Testis (tissue), 3 donors: ENCODE measurements around the gene SIPA1L3. TPM values are rescaled to one million over a fixed set of nuclear protein-coding genes. Genes with fewer than 3 reads are reported as not detected.
"Not testable (repeated sequence)": the region's sequence is repeated elsewhere in the genome, so short reads cannot be mapped to it uniquely, and the experiment has no call there.

Experiments used
- DNase-seq: peaks from one replicate; pipeline ENCODE4 v3.0.0-alpha.2; 2019
- H3K27ac ChIP-seq, 2 donors: fragments of 200-600 bp; sonication (generic); one replicate each; pipeline ENCODE4 v1.5.1; 2019
- H3K27me3 ChIP-seq: fragments of 200-600 bp; sonication (generic); one replicate; pipeline ENCODE4 v1.5.1; 2019
- H3K36me3 ChIP-seq: fragments of 200-600 bp; sonication (generic); one replicate; pipeline ENCODE4 v1.5.1; 2017; ENCODE audit warnings: low read depth; ENCODE audit errors: missing control alignments
- H3K4me1 ChIP-seq: fragments of 200-600 bp; sonication (generic); one replicate; pipeline ENCODE4 v1.5.1; 2019
- H3K4me3 ChIP-seq, 2 donors: fragments of 200-600 bp; sonication (generic); one replicate each; pipeline ENCODE4 v1.5.1; 2017 to 2019
- H3K9me3 ChIP-seq: fragments of 200-600 bp; sonication (generic); one replicate; pipeline ENCODE4 v1.5.1; 2017
- POLR2A ChIP-seq: fragments of 450-650 bp; IDR thresholded peaks from one replicate; pipeline ENCODE4 v1.6.1; 2017; ENCODE audit warnings: antibody characterized with exemption, mild to moderate bottlenecking, moderate library complexity
- WGBS, 2 donors: methylation state at CpG; one replicate each; pipeline ENCODE4 v1.1.5; 2018; 5-methylcytosine and 5-hydroxymethylcytosine counted together
- intact Hi-C: fragments of 100-400 bp; cut with DNase I; formaldehyde crosslinking; loops from one replicate; pipeline ENCODE4 v1.15.1; 2023; ENCODE audit warnings: low total_unique reads
- polyA plus RNA-seq: library from polyadenylated mRNA; stranded (reverse); fragments of 350-450 nt; fragmentation: Illumina TruSeq; extraction: RNeasy Lipid Tissue Mini Kit (QIAGEN cat#74804); gene quantifications from one replicate; pipeline ENCODE4 v1.2.3, GENCODE V29; 2014; ENCODE audit warnings: low read depth, low replicate concordance; ENCODE audit not compliant: insufficient read depth
- total RNA-seq, 2 donors: library from RNA; depleted of rRNA; stranded (reverse); fragments of >200 nt; gene quantifications; one replicate each; pipeline ENCODE4 v1.2.3, GENCODE V29; 2016
- TF ChIP-seq, protein P1 (sequence below), 3 experiments: fragments of 450-650 bp in 2 of 3; fragments of 200-600 bp in 1 of 3; sonication (generic) in 1 of 3; IDR thresholded peaks; one replicate each; pipeline ENCODE4 v1.5.1; 2016 to 2019; ENCODE audit warnings: antibody characterized with exemption in 3 of 3, mild to moderate bottlenecking in 2 of 3, moderate library complexity in 1 of 3

SIPA1L3 gene
- total and polyA plus RNA-seq, 3 donors from 2014 or later: 21.1 to 47.6 (median 43.7) TPM

DNA sequence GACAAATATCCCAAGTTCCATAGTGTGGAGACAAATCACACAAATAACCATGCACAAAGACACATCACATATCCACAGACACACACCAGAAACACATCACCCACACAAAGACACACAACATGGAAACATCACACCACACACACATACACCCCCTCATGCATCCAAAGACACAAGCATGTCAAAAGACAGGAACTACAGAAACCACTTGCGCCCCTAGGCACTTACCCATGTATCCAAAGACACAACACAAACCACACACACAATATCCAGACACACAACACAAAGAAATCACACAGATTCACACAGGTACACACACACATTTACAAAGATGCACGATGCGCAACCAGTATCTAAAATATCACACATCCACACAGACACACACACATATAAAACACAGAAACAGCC, 316.1 kb downstream of the SIPA1L3 start:
- H3K27ac ChIP-seq: no peak overlapping the region
- peaks cover 4% of the 10 kb centered on the region for H3K4me1 ChIP-seq
- intact Hi-C loops: no loop called here
- 72 to 86% methylated on average over 3 of the region's 3 CpGs for WGBS, 2 donors
- H3K27me3 ChIP-seq: no peaks in the 10 kb centered on the region
- no peak overlapping the region for H3K4me3 ChIP-seq
- H3K36me3 ChIP-seq: no peaks in the 10 kb centered on the region
- TF ChIP-seq, protein P1, sequence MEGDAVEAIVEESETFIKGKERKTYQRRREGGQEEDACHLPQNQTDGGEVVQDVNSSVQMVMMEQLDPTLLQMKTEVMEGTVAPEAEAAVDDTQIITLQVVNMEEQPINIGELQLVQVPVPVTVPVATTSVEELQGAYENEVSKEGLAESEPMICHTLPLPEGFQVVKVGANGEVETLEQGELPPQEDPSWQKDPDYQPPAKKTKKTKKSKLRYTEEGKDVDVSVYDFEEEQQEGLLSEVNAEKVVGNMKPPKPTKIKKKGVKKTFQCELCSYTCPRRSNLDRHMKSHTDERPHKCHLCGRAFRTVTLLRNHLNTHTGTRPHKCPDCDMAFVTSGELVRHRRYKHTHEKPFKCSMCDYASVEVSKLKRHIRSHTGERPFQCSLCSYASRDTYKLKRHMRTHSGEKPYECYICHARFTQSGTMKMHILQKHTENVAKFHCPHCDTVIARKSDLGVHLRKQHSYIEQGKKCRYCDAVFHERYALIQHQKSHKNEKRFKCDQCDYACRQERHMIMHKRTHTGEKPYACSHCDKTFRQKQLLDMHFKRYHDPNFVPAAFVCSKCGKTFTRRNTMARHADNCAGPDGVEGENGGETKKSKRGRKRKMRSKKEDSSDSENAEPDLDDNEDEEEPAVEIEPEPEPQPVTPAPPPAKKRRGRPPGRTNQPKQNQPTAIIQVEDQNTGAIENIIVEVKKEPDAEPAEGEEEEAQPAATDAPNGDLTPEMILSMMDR (IDR thresholded peaks at IDR 0.05): no peak
- TF ChIP-seq POLR2A: no peak
- H3K9me3 ChIP-seq: no peaks in the 10 kb centered on the region
- DNase-seq: no peak

DNA sequence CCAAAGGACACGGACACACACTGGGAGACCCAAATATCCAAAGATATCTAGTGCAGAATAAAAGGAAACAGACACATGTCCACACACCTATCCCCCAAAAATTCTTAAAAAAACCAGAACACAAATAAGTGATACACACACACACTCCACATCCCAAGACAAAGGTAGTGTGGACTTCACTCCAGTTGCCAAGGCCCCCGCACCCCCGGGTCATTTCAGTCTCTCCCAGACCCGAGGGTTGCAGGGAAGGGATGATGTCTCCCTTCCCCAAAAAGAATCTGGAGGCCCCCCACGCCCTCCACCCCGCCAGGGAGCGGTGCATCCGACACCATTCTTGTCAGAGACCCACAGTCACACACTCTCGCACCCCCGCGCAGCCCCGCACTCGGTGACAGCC, 316.6 kb downstream of the SIPA1L3 start:
- peak overlapping the region; percentile 47 to 61 for H3K4me3 ChIP-seq
- TF ChIP-seq, protein P1 (IDR thresholded peaks at IDR 0.05): no peak
- TF ChIP-seq POLR2A: no peak
- H3K4me1 ChIP-seq: peaks cover 9% of the 10 kb centered on the region
- no peak for DNase-seq
- H3K27ac ChIP-seq: no peak overlapping the region
- peaks cover 4% of the 10 kb centered on the region for H3K27me3 ChIP-seq
- H3K36me3 ChIP-seq: no peaks in the 10 kb centered on the region
- 9 to 10% methylated on average over 9 to 12 of the region's 13 CpGs for WGBS, 2 donors
- no peaks in the 10 kb centered on the region for H3K9me3 ChIP-seq
- intact Hi-C loops: no loop called here

- H3K27ac ChIP-seq: no peak within 1 kb of the TSS
- DNase-seq: peak; percentile 63
- H3K36me3 ChIP-seq: no peaks in the 10 kb centered on the region
- intact Hi-C loops: no loop called here
- H3K4me1 ChIP-seq: peaks cover 15% of the 10 kb centered on the region
- no peaks in the 10 kb centered on the region for H3K9me3 ChIP-seq
- peak within 1 kb of the TSS; percentile 47 to 61 for H3K4me3 ChIP-seq
- no peak for TF ChIP-seq POLR2A
- TF ChIP-seq, protein P1 (IDR thresholded peaks at IDR 0.05): no peak
- WGBS, 2 donors: 2 to 19% methylated on average over 11 to 52 of the region's 61 CpGs
- peaks cover 4% of the 10 kb centered on the region for H3K27me3 ChIP-seq
These were observed 317.2 kb downstream of the SIPA1L3 start, which contains the start of gene DPF1 for GRCh38 chr19:38224014-38224862. Gene DPF1 (minus strand): TSS chr19:38224222. CDS start chr19:38224142, 80 bp downstream.

GRCh38 chr19:38224863-38225218, 317.8 kb downstream of the SIPA1L3 start:
- H3K4me1 ChIP-seq: peaks cover 15% of the 10 kb centered on the region
- DNase-seq, intact Hi-C loops, H3K27ac ChIP-seq, H3K9me3 ChIP-seq, H3K4me3 ChIP-seq, H3K27me3 ChIP-seq, H3K36me3 ChIP-seq: not testable (repeated sequence)
- WGBS, 2 donors: 76 to 84% methylated on average over 6 of the region's 6 CpGs

GRCh38 chr19:38227287-38228004, 320.4 kb downstream of the SIPA1L3 start:
- H3K36me3 ChIP-seq: no peaks in the 10 kb centered on the region
- H3K27me3 ChIP-seq: peaks cover 4% of the 10 kb centered on the region
- no peak for DNase-seq
- TF ChIP-seq, protein P1 (IDR thresholded peaks at IDR 0.05): no peak
- TF ChIP-seq POLR2A: no peak
- H3K4me3 ChIP-seq: no peak overlapping the region
- intact Hi-C loops: no loop called here
- 60 to 81% methylated on average over 6 to 11 of the region's 11 CpGs for WGBS, 2 donors
- no peak overlapping the region for H3K27ac ChIP-seq
- H3K4me1 ChIP-seq: peaks cover 15% of the 10 kb centered on the region
- H3K9me3 ChIP-seq: no peaks in the 10 kb centered on the region
